Mesothelial cell of epicardium (in vitro differentiated cells): ENCODE results near the gene COQ8B. TPM values are rescaled to one million over a fixed set of nuclear protein-coding genes. Genes with fewer than 3 reads are reported as not detected.

ENCODE experiments used
- DNase-seq, 2 experiments: peaks; one replicate each; pipeline ENCODE4 v3.0.0; 2021; ENCODE audit warnings: low spot score in 2 of 2; ENCODE audit not compliant: unreplicated experiment in 2 of 2
- H3K27ac Mint-ChIP-seq: 2 replicates; pipeline ENCODE4 v1.8.0; 2021; ENCODE audit warnings: mixed read lengths
- H3K27me3 Mint-ChIP-seq: 2 replicates; pipeline ENCODE4 v1.8.0; 2021; ENCODE audit warnings: low read depth, mixed read lengths
- H3K36me3 Mint-ChIP-seq: 2 replicates; pipeline ENCODE4 v1.8.0; 2021; ENCODE audit warnings: mixed read lengths
- H3K4me1 Mint-ChIP-seq: 2 replicates; pipeline ENCODE4 v1.8.0; 2021; ENCODE audit warnings: mixed read lengths
- H3K4me3 Mint-ChIP-seq: 2 replicates; pipeline ENCODE4 v1.8.0; 2021; ENCODE audit warnings: mild to moderate bottlenecking, moderate library complexity, mixed read lengths
- H3K9me3 Mint-ChIP-seq: 2 replicates; pipeline ENCODE4 v1.8.0; 2021; ENCODE audit warnings: mixed read lengths
- CTCF ChIP-seq: fragments of 200-600 bp; sonication (generic); IDR thresholded peaks from one replicate; pipeline ENCODE4 v1.5.0; 2021; ENCODE audit warnings: antibody characterized with exemption; ENCODE audit not compliant: unreplicated experiment
- total RNA-seq: library from RNA; stranded (reverse); gene quantifications from 3 replicates; pipeline ENCODE4 v1.2.1, GENCODE V29; 2021

The COQ8B gene
- total RNA-seq, 1 donor from 2014 or later = 58.3 TPM

- peaks cover 51% of the 10 kb centered on the region for H3K36me3 Mint-ChIP-seq
- no peak overlapping the region for H3K27ac Mint-ChIP-seq
- peaks cover 12% of the 10 kb centered on the region for H3K4me1 Mint-ChIP-seq
- no peaks in the 10 kb centered on the region for H3K27me3 Mint-ChIP-seq
- H3K4me3 Mint-ChIP-seq = no peak overlapping the region
- no peaks in the 10 kb centered on the region for H3K9me3 Mint-ChIP-seq
- no peak for TF ChIP-seq CTCF
- no peak for DNase-seq
These were observed 41.8 kb upstream of the COQ8B start for GRCh38 chr19:40758491-40758890.

- no peak for DNase-seq
- no peak for TF ChIP-seq CTCF
- H3K4me1 Mint-ChIP-seq = peaks cover 26% of the 10 kb centered on the region
- no peak overlapping the region for H3K4me3 Mint-ChIP-seq
- no peaks in the 10 kb centered on the region for H3K9me3 Mint-ChIP-seq
- no peaks in the 10 kb centered on the region for H3K27me3 Mint-ChIP-seq
- peaks cover 38% of the 10 kb centered on the region for H3K36me3 Mint-ChIP-seq
- H3K27ac Mint-ChIP-seq = no peak overlapping the region
These were observed 39.9 kb upstream of the COQ8B start for GRCh38 chr19:40756502-40757110.

- H3K27ac Mint-ChIP-seq = no peak overlapping the region
- peaks cover 31% of the 10 kb centered on the region for H3K4me1 Mint-ChIP-seq
- no peak for DNase-seq
- H3K9me3 Mint-ChIP-seq = no peaks in the 10 kb centered on the region
- H3K36me3 Mint-ChIP-seq = peaks cover 34% of the 10 kb centered on the region
- no peaks in the 10 kb centered on the region for H3K27me3 Mint-ChIP-seq
- no peak for TF ChIP-seq CTCF
- H3K4me3 Mint-ChIP-seq = no peak overlapping the region
These were observed 39.1 kb upstream of the COQ8B start for GRCh38 chr19:40755791-40756190.

- Mint-ChIP-seq H3K4me1 (peaks cover 34% of the 10 kb centered on the region), H3K27ac (no peak overlapping the region), H3K36me3 (peaks cover 28% of the 10 kb centered on the region), H3K9me3 (no peaks in the 10 kb centered on the region), H3K27me3 (no peaks in the 10 kb centered on the region), H3K4me3 (no peak overlapping the region)
- TF ChIP-seq CTCF = no peak
- no peak for DNase-seq
These were observed 38.5 kb upstream of the COQ8B start for GRCh38 chr19:40755248-40755624.

- Mint-ChIP-seq H3K9me3 (no peaks in the 10 kb centered on the region), H3K4me1 (peaks cover 39% of the 10 kb centered on the region), H3K27ac (peak overlapping the region; percentile 96), H3K27me3 (no peaks in the 10 kb centered on the region), H3K4me3 (peak overlapping the region; percentile 51), H3K36me3 (peaks cover 25% of the 10 kb centered on the region)
- no peak for DNase-seq
- TF ChIP-seq CTCF = no peak
These were observed 38.0 kb upstream of the COQ8B start for GRCh38 chr19:40754611-40755247.
